ENCODE measurements around the gene ARHGEF4. TPM values are rescaled to one million over a fixed set of nuclear protein-coding genes. Genes with fewer than 3 reads are reported as not detected.

ARHGEF4 gene
- total and polyA plus RNA-seq, 10 of the 15 experiments (the other 5 are each of a cell fraction or from before 2014, with no cell fraction given), result 0.02 to 0.24 (median 0.16) TPM; not detected in 6

DNA sequence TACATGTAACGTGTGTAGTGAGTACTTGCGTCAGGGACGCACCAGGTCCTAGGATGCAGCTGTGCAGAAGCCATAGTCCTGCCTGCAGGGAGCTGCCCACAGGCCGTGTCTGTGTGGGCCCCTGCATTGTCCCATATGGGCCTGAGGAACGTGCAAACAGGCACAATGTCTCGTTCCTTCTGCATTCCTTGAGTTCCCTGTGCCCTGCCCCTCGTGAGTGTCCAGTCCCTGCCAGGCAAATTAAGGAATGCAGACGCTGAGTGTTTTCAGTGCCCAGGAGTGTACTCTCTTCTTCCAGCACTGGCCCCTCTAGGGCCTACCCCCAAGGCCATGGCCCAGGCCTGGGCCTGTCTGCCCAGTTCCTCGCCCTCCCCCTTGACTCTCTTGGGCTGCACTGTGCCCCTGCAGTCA lies 194.7 kb downstream of the ARHGEF4 start:
- 23% methylated on average over 9 of the region's 9 CpGs for WGBS (ENCODE audit: insufficient coverage, insufficient replicate concordance, low lambda C conversion rate, missing lambda C conversion rate)
- Histone ChIP-seq H3K9me3 (replicated peaks; ENCODE audit: control insufficient read depth, insufficient read depth, low read length) (no peaks in the 10 kb centered on the region; the same call in 2 of the 3 replicates), H3K4me2 (ENCODE audit: control insufficient read depth, insufficient read depth) (no peak overlapping the region), H3K27ac (ENCODE audit: control insufficient read depth, insufficient read depth) (no peak overlapping the region), H3K36me3 (ENCODE audit: control insufficient read depth in 2 of 2, insufficient read depth in 2 of 2, low read length in 1 of 2) (no peaks in the 10 kb centered on the region), H2AFZ (ENCODE audit: control insufficient read depth, low read depth, low read length) (no peak overlapping the region), H3K9ac (ENCODE audit: control insufficient read depth, insufficient read depth, low read length) (no peak overlapping the region), H3K4me3 (no peak overlapping the region), H3K4me1 (ENCODE audit: control insufficient read depth, insufficient read depth, low read length) (no peaks in the 10 kb centered on the region), H4K20me1 (ENCODE audit: control insufficient read depth, insufficient read depth) (peaks cover 3% of the 10 kb centered on the region; the same call in 1 of the 2 replicates), H3K79me2 (ENCODE audit: control insufficient read depth, insufficient read depth, low read length) (no peaks in the 10 kb centered on the region), H3K27me3 (replicated peaks in 1 of 2; ENCODE audit: control insufficient read depth in 2 of 2, insufficient read depth in 2 of 2, low read length in 1 of 2) (peaks cover 0 to 2% of the 10 kb centered on the region in 2 experiments; a peak in 2 of 4 replicates)
- in situ Hi-C loops (cut with MboI), result no loop called here
- ChIA-PET SMC1A (ENCODE audit: uncharacterized antibody, unreplicated experiment) (no interaction called here), RAD21 (ENCODE audit: unreplicated experiment) (no interaction called here), POLR2A (no interaction called here), CTCF (no interaction called here)
- TF ChIP-seq HCFC1 (IDR thresholded peaks at IDR 0.05; ENCODE audit: low read length) (no peak), RUNX3 (IDR thresholded peaks at IDR 0.05; ENCODE audit: low read length) (no peak), PAX5 (IDR thresholded peaks at IDR 0.05; ENCODE audit: borderline replicate concordance, low read depth, low read length) (no peak), POLR2AphosphoS5 (IDR thresholded peaks at IDR 0.05; ENCODE audit: low read length) (no peak), MEF2B (IDR thresholded peaks at IDR 0.05; ENCODE audit: partially characterized antibody, poor library complexity, severe bottlenecking) (no peak), BCL11A (IDR thresholded peaks at IDR 0.05; ENCODE audit: low read depth, low read length) (no peak)
- TF ChIP-seq, protein P1, sequence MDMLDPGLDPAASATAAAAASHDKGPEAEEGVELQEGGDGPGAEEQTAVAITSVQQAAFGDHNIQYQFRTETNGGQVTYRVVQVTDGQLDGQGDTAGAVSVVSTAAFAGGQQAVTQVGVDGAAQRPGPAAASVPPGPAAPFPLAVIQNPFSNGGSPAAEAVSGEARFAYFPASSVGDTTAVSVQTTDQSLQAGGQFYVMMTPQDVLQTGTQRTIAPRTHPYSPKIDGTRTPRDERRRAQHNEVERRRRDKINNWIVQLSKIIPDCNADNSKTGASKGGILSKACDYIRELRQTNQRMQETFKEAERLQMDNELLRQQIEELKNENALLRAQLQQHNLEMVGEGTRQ (IDR thresholded peaks at IDR 0.05; ENCODE audit: borderline replicate concordance, low read depth, low read length), result no peak
- no TSS peak for BruUV-seq (replicated peaks)
- DNase-seq (ENCODE audit: low read depth, low spot score) (no peak), ATAC-seq (no peak), FAIRE-seq (no peak)
- intact Hi-C loops (cut with micrococcal nuclease; ENCODE audit: unreplicated experiment), result no loop called here

GRCh38 chr2:131031875-131032274 lies 195.2 kb downstream of the ARHGEF4 start:
- no peak for TF ChIP-seq SIX5 (IDR thresholded peaks at IDR 0.05; ENCODE audit: low read depth, low read length, severe bottlenecking)
- no peak for TF ChIP-seq CREM (IDR thresholded peaks at IDR 0.05; ENCODE audit: low read depth)
- no peak for TF ChIP-seq REST (IDR thresholded peaks at IDR 0.05; ENCODE audit: low read depth, low read length)
- ChIA-PET RAD21 (ENCODE audit: unreplicated experiment) (no interaction called here), POLR2A (no interaction called here), SMC1A (ENCODE audit: uncharacterized antibody, unreplicated experiment) (interaction anchor here (1.3 kb wide), 1 partner anchor 9 kb away, joined by 3 read pairs; no protein-coding TSS in a partner anchor), CTCF (no interaction called here)
- H3K4me2 ChIP-seq (ENCODE audit: control insufficient read depth, insufficient read depth), result no peak overlapping the region
- in situ Hi-C loops (cut with MboI), result no loop called here
- H4K20me1 ChIP-seq (ENCODE audit: control insufficient read depth, insufficient read depth), result peaks cover 3% of the 10 kb centered on the region; the same call in 1 of the 2 replicates
- H3K4me3 ChIP-seq, result no peak overlapping the region
- H3K27ac ChIP-seq (ENCODE audit: control insufficient read depth, insufficient read depth), result no peak overlapping the region
- BruUV-seq (replicated peaks), result no TSS peak
- ATAC-seq, result no peak
- no peak for DNase-seq (ENCODE audit: low read depth, low spot score)
- H3K9ac ChIP-seq (ENCODE audit: control insufficient read depth, insufficient read depth, low read length), result no peak overlapping the region
- H3K27me3 ChIP-seq (replicated peaks in 1 of 2; ENCODE audit: control insufficient read depth in 2 of 2, insufficient read depth in 2 of 2, low read length in 1 of 2), result peaks cover 0 to 2% of the 10 kb centered on the region in 2 experiments; a peak in 2 of 4 replicates
- WGBS (ENCODE audit: insufficient coverage, insufficient replicate concordance, low lambda C conversion rate, missing lambda C conversion rate), result 15% methylated on average over 9 of the region's 9 CpGs
- H3K9me3 ChIP-seq (replicated peaks; ENCODE audit: control insufficient read depth, insufficient read depth, low read length), result no peaks in the 10 kb centered on the region; the same call in 2 of the 3 replicates
- FAIRE-seq, result no peak
- intact Hi-C loops (cut with micrococcal nuclease; ENCODE audit: unreplicated experiment), result no loop called here
- no peaks in the 10 kb centered on the region for H3K4me1 ChIP-seq (ENCODE audit: control insufficient read depth, insufficient read depth, low read length)
- no peaks in the 10 kb centered on the region for H3K36me3 ChIP-seq (ENCODE audit: control insufficient read depth in 2 of 2, insufficient read depth in 2 of 2, low read length in 1 of 2)
- no peak overlapping the region for H2AFZ ChIP-seq (ENCODE audit: control insufficient read depth, low read depth, low read length)
- no peaks in the 10 kb centered on the region for H3K79me2 ChIP-seq (ENCODE audit: control insufficient read depth, insufficient read depth, low read length)
